Colonic mucosa (tissue), 4 donors: ENCODE data around the gene ZIK1. TPM values are rescaled to one million over a fixed set of nuclear protein-coding genes. Genes with fewer than 3 reads are reported as not detected.

Experiments used
- DNase-seq: peaks from one replicate; pipeline ENCODE4 v3.0.0-alpha.2; 2020
- H3K27ac ChIP-seq: fragments of 200-600 bp; one replicate; pipeline ENCODE4 v1.8.0; 2021
- H3K27me3 ChIP-seq: fragments of 200-600 bp; one replicate; pipeline ENCODE4 v1.8.0; 2021
- H3K36me3 ChIP-seq: fragments of 200-600 bp; one replicate; pipeline ENCODE4 v1.8.0; 2021
- H3K4me1 ChIP-seq: fragments of 200-600 bp; one replicate; pipeline ENCODE4 v1.8.0; 2021; ENCODE audit warnings: mild to moderate bottlenecking
- H3K4me3 ChIP-seq: fragments of 200-600 bp; one replicate; pipeline ENCODE4 v1.8.0; 2021
- H3K9ac ChIP-seq, 2 donors: one replicate each; pipeline ENCODE4 v1.7.0; 2013; ENCODE audit warnings: control low read depth in 2 of 2, low read depth in 2 of 2, low read length in 2 of 2
- H3K9me3 ChIP-seq: fragments of 200-600 bp; one replicate; pipeline ENCODE4 v1.8.0; 2021
- CTCF ChIP-seq: fragments of 200-600 bp; IDR thresholded peaks from one replicate; pipeline ENCODE4 v1.8.0; 2022; ENCODE audit warnings: antibody characterized with exemption, mild to moderate bottlenecking
- intact Hi-C: fragments of 100-400 bp; cut with DNase I; formaldehyde crosslinking; loops from one replicate; pipeline ENCODE4 v1.14.1; 2022
- total RNA-seq, 2 donors: library from RNA; stranded (reverse); fragmentation: NEBNext Ultra II Directional in 1 of 2; extraction: Animal tissue kit (Norgen Biotek cat#: 25700) in 1 of 2; gene quantifications; one replicate each; pipeline ENCODE4 v1.2.1, GENCODE V29; 2021
- donor health status: healthy.
- donor health status: DM: no; HTN: no; CAD: no.
- donor health status: DM: no; HTN: no; CAD: no.

The ZIK1 gene
- total RNA-seq, 2 donors from 2014 or later: 1.3 to 1.8 TPM

GRCh38 chr19:57566396-57567265 is 17.3 kb upstream of the ZIK1 start:
- Histone ChIP-seq H3K27ac (no peak overlapping the region), H3K9me3 (peaks cover 12% of the 10 kb centered on the region), H3K9ac (no peak overlapping the region), H3K27me3 (no peaks in the 10 kb centered on the region), H3K4me3 (no peak overlapping the region), H3K36me3 (no peaks in the 10 kb centered on the region), H3K4me1 (no peaks in the 10 kb centered on the region)
- no peak for TF ChIP-seq CTCF
- no peak for DNase-seq
- intact Hi-C loops: no loop called here

GRCh38 chr19:57570707-57571106 is 13.2 kb upstream of the ZIK1 start:
- no peak for TF ChIP-seq CTCF
- peaks cover 23% of the 10 kb centered on the region for H3K36me3 ChIP-seq
- H3K27me3 ChIP-seq: no peaks in the 10 kb centered on the region
- no peak for DNase-seq
- H3K9ac ChIP-seq: no peak overlapping the region
- H3K4me1 ChIP-seq: no peaks in the 10 kb centered on the region
- H3K4me3 ChIP-seq: no peak overlapping the region
- H3K27ac ChIP-seq: no peak overlapping the region
- intact Hi-C loops: no loop called here
- H3K9me3 ChIP-seq: peaks cover 23% of the 10 kb centered on the region

GRCh38 chr19:57572415-57572947 is 11.5 kb upstream of the ZIK1 start:
- peaks cover 23% of the 10 kb centered on the region for H3K36me3 ChIP-seq

GRCh38 chr19:57576661-57577060 is 7.3 kb upstream of the ZIK1 start:
- peaks cover 14% of the 10 kb centered on the region for H3K9me3 ChIP-seq
- no peak overlapping the region for H3K27ac ChIP-seq
- DNase-seq: no peak
- no peak overlapping the region for H3K4me3 ChIP-seq
- intact Hi-C loops: no loop called here
- TF ChIP-seq CTCF: no peak
- H3K9ac ChIP-seq: no peak overlapping the region
- peaks cover 23% of the 10 kb centered on the region for H3K36me3 ChIP-seq
- no peaks in the 10 kb centered on the region for H3K27me3 ChIP-seq
- peaks cover 3% of the 10 kb centered on the region for H3K4me1 ChIP-seq

More at GRCh38 chr19:57572415-57572947, 11.5 kb upstream of the ZIK1 start:
- Histone ChIP-seq H3K4me1 (no peaks in the 10 kb centered on the region), H3K9ac (no peak overlapping the region), H3K27ac (no peak overlapping the region), H3K9me3 (peaks cover 23% of the 10 kb centered on the region), H3K27me3 (no peaks in the 10 kb centered on the region), H3K4me3 (no peak overlapping the region)
- no peak for TF ChIP-seq CTCF
- intact Hi-C loops: no loop called here
- DNase-seq: no peak

- Histone ChIP-seq H3K27me3 (no peaks in the 10 kb centered on the region), H3K4me3 (peak within 1 kb of the TSS; percentile 96), H3K9me3 (peaks cover 7% of the 10 kb centered on the region), H3K9ac (peak within 1 kb of the TSS; percentile 60 to 87), H3K27ac (peak within 1 kb of the TSS; percentile 29), H3K4me1 (peaks cover 3% of the 10 kb centered on the region), H3K36me3 (peaks cover 16% of the 10 kb centered on the region)
- DNase-seq: peak; percentile 98
- intact Hi-C loops: no loop called here
- TF ChIP-seq CTCF: no peak
Observed at GRCh38 chr19:57578487-57579205, 5.3 kb upstream of the ZIK1 start, which contains the start of gene ZNF416. TSS of gene ZNF416 (minus strand) at chr19:57578911. CDS start at chr19:57578704, 207 bp downstream.
